ENCODE data around the gene EXOC3.
"Not testable (repeated sequence)": the region's sequence is repeated elsewhere in the genome, so short reads cannot be mapped to it uniquely, and the experiment has no call there.

EXOC3 gene

DNA sequence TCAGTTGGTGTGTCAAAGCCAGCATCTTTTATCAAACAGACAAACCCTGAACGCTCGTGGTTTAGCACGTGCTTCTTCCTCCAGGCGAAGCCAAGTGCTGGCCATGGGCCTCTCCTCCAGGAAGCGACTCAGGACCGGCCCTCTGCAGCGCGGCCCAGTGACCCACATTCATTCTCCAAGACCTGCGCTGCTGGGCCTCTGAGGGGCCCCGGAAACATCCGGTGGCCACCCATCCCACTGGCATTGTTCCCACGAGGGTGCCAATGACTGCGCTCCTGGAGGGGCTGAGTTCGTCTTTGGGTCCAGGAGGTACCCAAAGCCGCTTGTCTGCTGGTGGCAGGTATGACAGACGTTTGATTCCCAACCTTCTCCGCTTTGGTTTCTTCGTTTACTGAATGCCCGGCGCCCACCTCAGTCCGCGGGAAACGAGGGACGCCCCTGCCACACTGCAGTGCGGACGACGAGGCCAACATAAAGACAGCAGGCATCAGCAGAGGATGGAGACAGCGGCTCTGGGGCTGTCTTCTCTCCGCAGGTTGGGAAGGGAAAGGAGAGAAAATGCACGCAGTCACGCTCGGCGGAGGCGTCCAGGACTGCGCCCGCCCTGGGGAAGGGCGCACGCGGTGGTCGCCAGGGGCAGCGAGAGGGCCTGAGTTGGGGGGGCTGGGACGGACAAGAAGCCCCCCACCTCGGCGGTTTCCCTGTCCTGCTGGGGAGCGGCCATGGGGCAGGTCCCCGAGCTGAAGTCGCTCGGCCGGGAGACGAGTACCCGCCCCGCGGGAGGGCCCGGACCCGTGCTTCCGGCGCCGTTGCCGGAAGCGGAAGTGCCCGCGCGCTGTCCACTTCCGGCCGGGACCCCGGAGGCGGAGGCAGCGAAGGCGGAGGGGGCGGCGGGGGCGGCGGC lies at the start of gene EXOC3:
EXOC3 (plus strand) TSS at position 842 of the 904 bp plus-strand sequence. CDS start 3,030 bp downstream, outside the sequence.
- peak; percentile 73 for DNase-seq

DNA sequence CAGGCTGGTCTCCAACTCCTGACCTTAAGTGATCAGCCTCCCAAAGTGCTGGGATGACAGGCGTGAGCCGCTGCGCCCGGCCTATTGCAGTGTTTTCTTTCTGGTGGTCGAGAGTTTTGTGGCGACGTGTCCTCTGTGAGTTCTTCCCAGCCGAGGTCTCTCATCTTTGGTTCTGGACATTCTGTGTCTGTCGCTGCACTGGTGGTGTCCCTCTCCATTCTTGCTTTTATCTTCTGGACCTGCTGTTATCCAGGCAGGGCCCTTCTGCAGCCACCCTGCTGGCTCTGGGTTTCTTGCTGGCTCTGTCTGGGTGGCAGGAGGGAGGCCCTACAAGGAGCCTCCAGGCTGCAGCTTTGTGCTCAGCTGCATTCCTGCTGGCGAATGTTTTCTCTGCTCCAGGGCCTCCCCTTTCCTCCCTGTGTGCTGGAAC lies 49.1 kb upstream of the EXOC3 start:
- no peak for DNase-seq

DNA sequence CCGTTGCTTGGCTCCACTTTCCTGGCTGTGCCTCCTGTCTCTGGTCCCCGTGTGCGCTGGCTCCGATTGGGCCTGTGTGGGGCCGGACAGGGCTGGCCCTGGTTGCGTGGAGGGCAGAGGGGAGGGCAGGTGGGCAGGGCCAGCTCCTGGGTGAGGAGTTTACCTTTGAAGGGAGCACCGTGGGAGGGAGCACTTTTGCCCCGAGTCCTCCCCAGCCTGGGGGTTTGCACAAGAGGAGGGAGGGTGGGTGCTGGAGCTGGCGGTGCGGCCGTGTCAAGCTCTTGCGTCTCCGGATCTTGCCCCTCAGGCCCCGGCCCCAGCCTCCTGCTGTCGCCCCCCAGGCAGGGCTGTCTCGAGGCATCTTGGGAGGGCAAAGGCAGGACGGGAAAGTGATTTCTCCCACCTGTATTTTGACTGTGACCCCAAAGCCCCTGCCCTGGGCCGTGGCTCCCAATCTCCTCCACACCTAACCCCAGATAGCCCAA lies 48.3 kb upstream of the EXOC3 start:
- DNase-seq, result no peak

DNA sequence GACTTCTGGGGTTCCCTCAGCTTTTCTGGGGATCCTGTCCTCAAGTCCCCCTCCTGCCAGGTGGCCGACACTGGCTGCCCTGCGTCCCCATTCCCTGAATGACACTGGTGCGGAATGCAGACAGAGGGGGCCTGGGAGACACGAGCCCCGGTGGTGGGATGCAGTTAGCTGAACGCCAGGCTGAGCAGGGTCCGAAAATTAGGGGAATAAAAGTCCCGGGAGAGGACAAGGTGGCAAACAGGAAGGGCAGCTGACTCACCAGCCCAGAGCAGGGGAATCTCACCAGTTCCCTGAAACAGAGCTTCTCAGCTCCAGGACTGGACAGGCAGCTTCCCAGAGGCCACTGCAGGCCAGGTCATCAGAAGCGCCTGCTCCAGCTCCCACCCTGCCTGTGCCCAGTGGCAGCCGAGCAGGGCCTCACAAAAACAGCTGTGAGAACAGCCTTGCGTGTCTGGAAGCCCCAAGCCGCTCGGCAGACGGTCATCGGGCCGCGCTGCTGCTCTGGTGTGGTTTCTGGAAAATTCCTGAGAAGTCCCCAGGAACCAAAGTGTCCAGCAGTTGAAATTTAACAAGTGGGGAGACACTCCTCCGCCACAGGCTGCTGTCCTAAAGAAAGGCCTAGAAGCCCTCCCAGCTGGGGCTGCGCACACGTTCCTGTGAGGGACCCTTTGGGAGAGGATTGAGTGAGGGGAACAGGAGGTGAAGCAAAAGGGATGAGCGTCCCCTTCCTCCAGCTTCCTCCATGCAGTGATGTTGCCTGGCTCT lies 47.6 kb upstream of the EXOC3 start:
- DNase-seq, result peak; percentile 15

DNA sequence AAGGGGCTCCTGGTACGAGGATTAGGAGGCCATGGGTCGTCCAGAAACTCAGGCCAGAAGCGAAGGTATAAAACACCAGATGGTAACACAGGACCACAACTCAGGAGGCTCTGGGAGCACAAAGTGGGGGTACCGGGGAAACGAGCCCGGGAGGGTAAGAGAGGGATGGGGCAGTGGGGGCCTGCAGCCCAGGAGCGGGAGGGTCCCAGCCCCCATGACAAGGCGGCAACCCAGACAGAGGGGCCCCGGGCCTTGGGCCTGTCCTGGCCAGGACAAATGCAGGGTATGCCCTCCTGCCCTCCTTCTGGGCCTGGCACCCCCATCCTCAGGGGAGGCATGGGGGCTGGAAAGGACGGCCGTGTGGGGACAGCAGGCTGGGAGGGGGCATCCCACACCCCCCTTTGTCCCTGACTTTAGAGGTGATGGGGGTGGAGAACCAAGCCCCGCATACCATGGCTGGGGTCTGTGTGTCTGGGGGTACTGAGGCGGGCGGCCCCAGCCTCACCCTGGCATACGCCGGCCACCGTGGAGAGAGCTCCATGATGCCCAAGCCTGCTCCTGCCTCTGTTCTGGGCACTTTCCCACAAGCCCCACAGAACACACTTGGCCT lies 47.0 kb upstream of the EXOC3 start:
- DNase-seq, result no peak

DNA sequence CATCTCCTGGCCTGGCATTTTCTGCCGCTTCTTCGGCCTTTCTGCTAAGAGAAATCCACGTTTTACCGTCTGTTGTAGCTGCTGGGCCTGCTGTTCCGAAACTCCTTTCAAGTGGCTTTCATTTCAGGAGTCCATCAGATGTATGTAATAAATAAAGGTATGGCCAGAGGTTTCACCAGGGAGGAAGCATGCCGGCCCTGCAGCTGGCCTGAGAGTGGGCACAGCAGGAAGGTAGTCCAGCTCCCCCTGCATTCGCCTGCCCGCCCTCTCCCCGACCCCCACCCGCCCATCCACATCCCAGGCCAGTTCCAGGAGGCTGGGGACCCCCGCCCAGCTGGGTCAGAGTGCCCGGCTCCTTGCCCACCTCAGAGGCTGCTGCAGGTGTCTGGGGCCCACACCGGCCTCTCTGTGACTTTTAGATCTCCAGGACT lies 46.4 kb upstream of the EXOC3 start:
- no peak for DNase-seq

DNA sequence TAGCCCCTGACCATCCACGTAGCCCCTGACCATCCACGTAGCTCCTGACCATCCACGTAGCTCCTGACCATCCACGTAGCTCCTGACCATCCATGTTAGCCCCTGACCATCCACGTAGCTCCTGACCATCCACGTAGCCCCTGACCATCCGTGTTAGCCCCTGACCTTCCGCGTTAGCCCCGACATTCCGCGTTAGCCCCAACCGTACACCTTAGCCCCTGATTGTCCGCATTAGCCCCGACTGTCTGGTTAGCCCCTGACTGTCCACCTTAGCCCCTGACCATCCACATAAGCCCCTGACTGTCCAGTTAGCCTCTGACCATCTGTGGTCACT lies 44.9 kb upstream of the EXOC3 start:
- DNase-seq, result not testable (repeated sequence)

DNA sequence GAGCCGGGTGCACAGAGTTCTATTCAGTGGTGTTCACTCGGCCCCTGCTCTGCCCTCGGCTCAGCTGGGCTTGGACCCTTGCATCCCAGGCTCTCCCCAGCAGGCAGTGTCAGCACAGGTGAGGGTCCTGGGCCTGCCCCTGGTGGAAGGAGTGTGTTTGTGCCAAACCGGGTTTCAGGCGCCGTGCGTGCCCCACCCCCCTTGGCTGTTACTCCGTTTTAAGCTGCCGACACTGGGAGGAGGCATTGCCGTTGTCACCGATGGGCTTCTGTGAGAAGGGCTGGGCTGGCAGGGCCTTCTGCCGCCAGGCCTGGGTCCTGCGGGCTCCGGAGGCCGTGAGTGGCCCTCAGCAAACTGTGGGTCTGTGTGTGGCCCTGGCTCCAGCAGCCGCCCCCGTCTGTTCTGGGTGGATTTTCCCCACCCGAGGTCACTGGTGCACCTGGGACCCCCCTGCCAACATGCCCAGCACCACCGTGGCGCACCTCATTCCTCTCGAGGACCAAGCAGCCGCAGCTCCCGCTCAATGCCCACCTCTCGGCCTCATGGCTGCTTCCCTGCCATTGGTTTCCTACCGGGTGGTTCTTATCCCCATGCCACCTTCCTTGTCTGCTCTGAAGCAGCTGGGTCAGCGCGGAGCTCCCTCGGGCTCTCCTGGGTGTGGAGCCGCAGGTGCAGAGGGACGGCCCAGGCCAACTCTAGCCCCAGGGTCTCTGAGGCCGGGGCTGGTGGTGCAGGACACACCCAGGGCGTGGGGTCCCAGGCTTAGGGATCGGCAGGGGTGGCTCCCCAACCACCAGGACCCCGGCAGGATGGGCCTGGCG lies 44.3 kb upstream of the EXOC3 start:
- no peak for DNase-seq

DNA sequence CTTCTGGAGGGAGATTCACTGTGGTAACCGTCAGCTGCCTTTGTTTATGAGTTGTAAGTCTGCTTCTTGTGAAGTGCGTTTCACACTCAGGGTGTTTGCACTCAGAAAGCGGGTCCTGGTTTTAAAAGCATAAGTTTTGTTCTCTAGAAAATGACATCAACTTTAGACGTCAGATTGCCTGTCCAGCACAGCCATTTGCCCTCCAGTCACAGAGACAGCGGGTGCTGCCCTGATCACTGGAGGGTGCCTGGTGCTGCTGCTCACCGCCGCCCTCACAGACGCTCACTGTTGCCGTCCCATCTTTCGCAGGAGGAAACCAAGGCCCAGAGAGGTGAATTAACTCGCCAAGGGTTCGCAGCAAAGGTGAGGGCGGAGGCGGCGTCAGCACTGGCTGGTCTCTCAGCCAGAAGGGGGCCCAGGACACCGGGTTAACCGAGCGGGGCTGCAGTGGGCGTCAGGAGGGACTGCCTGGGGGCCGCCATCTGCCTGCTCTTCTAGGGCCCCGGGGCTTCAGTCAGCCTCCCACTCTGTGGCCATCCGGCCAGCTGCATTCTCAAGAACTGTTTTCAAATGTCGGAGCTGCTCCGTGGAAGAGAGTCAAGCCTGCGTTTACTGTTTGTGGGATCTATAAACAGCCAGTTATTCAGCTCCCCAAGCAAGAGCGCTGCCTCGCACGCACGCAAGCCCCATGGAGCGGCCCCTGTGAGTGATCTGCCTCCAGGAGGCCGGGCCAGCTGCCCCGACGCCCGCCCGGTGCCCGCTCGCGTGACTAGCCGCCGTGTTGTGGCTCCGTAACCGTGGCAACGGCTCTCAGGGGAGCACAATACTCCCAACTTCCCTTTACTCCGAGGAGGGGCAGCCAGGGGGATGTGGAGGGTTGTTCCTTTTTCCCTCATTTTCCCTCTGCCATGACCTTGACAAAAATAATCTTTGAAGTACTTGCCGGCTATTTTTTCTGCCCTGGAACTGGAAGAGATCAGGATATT lies 43.4 kb upstream of the EXOC3 start:
- no peak for DNase-seq

DNA sequence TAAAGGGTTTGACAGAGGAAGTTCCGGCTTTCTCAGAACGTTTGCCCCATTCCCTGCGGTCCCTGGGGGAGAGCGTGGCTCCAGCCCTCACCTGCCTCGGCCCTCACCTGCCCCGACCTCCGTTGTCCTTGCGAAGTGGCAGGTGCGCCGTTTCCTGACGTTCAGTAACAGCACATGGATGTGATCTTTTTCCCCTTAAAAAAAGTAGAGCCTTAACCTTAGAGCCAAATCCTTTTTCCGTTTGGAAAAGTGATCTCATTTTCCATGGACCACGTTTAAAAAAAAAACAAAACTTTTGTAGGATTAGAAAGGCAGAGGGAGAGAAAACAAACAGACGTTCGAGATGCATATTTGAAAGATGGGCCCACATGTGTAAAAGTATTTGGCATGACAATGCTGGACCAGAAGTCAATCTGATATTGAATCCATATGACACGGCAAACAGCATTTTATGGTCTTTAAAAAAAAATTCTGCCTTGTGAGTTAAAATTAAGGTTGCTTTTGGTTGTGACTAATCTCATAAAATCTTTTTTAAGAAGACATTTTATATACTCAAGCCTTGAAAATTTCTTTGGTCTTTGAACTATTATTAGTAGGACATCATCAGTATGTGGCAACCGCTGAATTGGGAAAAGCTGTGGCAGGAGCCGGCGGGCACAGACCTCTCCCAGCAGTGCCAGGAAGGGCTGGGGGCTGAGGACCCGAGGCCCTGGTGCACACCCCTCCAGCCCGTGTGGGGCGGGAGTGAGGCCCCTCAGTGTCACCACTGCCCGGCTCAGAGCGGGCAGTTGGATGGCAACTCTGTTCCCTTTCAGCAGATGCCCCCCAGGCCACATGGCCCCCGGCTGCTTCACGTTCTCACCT lies 42.5 kb upstream of the EXOC3 start:
- no peak for DNase-seq

DNA sequence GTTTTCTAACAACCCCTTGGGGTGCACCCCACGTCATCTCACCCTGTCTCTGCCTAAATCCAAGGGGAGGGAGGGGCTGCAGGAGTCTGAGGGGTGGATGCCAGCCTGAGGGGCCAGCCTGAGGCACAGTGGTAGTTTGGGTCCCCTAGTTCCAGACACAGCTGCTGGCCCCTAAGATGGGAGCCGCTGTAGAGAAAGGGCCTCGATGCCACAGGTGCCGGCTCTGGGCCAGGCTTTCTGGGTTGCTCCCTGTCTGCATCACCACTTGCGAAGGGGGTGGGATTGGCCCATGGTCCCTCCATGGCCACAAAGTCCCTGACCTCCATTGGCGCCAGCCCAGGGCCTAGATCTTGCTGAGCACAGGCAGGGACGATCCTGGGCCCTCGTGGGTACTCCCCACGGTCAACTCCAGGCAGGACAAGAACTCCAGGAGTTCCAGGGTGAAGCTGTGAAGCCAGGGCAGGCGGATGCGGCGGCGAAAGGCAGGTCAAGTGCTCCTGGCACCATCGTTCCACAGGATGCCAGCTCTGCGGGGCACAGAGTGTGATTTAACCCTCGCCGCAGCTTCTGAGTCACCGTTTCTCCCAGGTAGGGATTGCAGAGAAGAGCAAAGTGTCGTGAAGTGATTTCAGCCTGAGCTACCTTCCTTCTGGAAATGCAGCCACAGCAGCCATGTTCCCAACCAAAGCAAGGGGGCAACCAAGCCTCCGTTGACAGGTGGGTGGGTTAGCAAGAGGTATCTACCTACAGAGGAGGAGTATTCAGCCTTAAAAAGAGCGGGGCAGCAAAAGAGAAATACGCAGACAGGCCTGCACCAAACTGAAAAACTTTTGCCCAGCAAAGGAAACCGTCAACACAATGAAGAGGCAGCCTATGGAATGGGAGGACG lies 41.6 kb upstream of the EXOC3 start:
- DNase-seq, result no peak

DNA sequence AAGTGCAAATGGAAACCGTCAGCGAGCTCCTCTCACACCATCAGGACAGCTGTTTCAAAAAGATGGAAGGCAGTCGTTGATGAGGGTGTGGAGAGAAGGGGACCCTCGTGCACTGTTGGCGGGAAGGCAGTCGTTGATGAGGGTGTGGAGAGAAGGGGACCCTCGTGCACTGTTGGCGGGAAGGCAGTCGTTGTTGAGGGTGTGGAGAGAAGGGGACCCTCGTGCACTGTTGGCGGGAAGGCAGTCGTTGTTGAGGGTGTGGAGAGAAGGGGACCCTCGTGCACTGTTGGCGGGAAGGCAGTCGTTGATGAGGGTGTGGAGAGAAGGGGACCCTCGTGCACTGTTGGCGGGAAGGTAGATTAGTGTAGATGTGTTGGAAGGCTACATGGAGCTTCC lies 40.8 kb upstream of the EXOC3 start:
- not testable (repeated sequence) for DNase-seq

DNA sequence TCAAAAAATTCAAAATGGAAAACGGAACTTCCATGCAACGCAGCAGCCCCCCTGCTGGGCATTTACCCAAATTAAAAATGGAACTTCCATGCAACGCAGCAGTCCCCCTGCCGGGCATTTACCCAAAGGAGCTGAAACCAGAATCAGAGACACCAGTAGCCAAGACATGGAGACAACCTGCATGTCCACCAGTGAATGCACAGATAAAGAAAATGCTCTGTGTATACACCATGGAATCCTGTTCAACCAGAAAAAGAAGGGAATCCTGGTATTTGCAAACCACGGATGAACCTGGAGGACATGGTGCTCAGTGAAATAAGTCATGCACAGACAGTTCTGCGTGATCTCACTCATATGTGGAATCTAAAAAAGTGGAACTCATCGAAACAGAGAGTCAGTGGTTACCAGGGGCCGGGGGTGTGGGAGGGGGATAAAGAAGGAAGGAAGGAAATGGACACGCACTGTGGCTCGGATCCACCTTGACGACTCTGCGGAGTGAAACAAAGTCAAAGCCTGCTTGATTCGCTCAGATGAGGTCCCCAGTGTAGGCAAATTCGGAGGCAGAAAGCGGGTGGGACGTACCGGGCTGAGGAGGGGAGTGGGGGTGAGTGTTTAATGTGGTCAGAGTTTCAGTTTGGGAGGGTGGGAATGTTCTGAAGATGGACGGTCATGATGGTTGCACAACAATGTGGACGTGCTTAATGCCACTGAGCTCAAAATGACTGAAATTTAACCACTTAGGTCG lies 40.2 kb upstream of the EXOC3 start:
- DNase-seq, result no peak

DNA sequence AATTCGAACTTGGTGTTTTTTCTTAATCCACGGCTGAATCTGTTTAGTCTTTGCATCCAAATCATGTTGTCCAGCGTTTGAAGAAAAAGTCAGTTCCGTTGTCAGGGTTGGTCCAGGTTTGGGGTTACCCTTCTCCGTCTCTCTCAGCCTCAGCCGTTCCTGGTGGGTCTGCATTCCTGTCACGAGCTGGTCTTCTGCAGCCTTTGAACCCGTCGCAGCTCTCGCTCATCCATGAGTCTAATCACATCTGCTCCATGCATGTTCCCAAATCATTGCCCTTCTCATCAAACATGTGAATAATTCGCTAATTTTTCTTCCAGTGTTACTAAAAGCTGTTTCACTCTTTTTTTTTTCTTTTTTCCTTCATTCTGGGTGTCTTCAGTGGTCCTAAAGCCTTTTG lies 39.0 kb upstream of the EXOC3 start:
- no peak for DNase-seq

DNA sequence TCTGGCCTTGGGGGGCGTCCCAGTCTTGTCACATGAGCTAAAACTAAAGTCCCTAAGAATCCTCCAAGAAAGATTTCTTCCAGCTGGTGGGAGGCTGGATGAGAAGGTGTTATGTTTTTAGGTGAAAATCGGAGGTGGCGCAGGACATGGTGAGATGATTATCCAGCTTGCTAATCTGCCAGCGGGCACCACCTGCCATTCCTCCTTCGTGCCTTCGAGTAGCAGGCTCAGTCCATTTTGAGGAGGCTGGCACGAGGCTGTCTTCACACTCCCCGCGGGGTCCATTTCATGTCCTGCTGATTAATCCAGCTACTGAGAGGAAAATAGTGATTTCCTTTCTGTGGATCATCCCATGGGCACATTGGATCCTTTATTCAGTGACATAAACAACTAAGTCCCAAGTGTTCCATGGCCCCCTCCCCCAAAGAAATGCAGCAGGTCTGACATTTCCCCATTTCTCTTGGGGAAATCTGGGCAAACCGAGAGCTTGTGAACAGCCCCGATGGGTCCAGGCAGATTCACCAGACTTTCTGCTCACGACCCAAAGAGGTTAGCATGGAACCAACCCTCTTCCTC lies 38.2 kb upstream of the EXOC3 start:
- no peak for DNase-seq

DNA sequence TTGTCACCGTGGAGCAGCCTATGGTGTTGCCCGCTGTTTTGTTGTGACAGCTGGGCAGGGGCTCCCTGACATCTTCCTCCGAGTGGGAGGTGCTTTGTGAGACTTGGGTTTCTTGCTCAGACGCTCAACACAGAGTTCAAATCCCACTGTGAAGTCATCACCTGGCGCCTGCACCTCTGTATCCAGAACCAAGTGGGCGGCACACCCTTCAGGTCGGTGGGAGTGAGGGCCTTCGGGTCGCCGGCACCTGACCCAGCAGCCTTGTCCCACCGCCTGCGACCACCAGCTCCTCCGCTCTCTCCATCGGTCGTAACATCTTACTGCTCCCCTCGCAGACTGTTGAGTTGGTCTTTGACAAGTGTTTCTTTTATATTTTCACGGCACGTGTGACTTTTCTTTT lies 37.6 kb upstream of the EXOC3 start:
- DNase-seq, result no peak

DNA sequence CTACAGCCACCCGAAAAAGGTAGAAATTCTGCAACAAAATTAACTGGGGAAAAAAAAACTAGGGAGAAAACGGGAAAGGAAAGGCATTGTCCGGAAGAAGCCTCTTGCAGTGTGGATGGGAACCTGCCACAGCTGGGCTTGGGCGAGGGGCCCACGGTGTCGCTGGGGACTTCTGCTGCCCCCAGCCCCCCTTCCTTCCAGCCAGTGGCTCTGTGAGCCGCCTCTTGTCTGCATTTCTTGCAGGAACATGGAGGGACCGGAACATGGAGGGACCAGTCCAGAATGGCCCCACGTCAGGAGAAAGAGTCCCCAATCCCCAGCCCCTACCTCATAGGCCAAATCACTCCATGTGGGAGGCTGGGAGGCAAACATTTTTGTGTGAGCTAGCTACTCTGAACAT lies 36.9 kb upstream of the EXOC3 start:
- no peak for DNase-seq

DNA sequence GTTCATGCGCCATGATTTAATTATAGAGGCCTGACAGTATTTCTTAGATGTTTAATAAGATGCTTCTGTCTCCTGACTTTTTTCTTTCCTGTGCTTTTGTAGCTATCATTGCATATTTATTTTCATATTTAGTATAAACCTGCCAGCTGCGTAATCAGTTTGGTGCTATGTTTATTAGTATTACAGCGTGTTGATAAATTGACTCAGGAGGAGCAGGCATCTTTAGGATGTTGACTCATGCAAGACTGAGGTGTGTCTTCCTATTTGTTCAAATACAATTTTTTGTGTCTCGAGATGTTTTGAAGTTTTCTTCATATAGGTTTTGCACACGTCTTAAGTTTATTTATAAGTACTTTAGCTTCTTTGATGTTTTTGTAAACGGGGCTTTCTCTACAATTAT lies 35.9 kb upstream of the EXOC3 start:
- DNase-seq, result no peak
